ENCODE results near the gene GARNL3. TPM values are rescaled to one million over a fixed set of nuclear protein-coding genes. Genes with fewer than 3 reads are reported as not detected.

The GARNL3 gene
- total and polyA plus RNA-seq, 2 experiments from 2014 or later, result 9.5 to 10.5 TPM

DNA sequence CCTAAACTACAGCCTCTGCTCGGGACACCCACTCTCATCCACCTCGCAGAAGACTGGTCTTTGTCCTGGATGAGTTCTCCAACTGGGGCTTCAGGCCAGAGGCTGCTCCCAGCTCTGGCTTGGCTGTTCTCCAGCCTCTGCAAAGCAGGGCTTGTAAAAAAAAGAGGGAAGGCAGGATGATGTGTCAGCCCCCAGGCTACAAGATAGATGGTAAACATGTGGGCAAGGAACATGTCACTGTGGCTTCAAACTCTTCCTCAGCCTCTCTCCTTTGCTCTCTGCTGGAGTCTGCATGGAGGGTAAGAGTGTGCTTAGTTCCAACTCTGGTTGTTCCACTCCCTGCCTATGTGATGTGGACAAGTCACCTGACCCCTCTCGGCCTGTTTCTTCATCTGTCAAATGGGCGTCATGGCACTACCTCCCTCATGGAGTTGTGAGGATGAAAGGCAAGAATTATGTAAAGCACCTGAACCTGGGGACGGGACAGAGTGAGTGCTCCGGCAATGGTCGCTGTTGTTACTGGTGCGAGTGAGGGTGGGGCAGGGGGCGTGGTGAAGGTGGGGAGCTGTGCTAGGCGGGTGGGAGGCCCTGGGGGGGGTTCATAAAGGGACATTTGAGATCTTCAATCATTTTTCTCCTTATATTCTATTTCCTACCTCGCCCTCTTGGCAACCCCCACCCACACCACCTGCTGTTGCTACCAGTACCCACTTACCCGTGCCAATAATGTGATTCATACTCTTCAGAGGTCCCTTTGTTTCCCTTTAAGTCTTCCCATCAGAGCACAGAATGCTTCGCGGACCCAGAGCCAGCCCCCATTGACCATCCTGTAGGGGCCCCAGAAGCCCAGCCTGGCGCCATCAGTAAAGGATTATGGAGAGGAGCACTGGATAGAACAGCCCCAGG is 152.8 kb downstream of the GARNL3 start:
- peaks cover 10% of the 10 kb centered on the region for H3K4me1 ChIP-seq (ENCODE audit: insufficient read depth)
- DNase-seq (ENCODE audit: low spot score), result no peak

DNA sequence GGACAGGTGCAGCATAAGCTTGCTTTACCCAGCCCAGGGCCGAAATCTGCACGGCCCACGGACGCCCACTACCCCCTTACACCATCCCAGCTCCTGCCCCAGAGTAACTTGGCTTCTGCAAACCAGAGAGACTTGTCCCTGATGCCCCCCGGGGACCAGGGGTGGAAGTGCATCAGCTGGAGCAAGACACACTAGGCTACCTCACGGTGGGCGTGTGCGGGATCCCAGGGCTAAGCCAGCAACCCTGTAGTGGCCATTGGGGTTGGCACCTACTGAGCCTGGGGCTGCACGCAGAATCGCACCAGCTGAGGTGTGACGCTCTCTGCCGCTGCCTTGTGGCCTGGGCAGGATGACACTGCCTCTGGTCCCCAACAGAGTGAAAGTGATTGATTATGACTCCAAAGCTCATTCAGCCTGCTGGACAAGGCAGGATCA is 153.5 kb downstream of the GARNL3 start:
- Histone ChIP-seq H4K20me1 (ENCODE audit: insufficient read depth, poor library complexity, severe bottlenecking) (no peaks in the 10 kb centered on the region), H2AFZ (no peak overlapping the region), H3K4me1 (ENCODE audit: insufficient read depth) (peaks cover 17% of the 10 kb centered on the region), H3K4me2 (no peak overlapping the region), H3K27ac (no peak overlapping the region), H3K36me3 (replicated peaks; ENCODE audit: insufficient read depth, low read depth) (no peaks in the 10 kb centered on the region), H3K4me3 (no peak overlapping the region), H3K9me3 (ENCODE audit: low read depth) (no peaks in the 10 kb centered on the region), H3K79me2 (peaks cover 21% of the 10 kb centered on the region), H3K27me3 (no peaks in the 10 kb centered on the region), H3K9me2 (replicated peaks; ENCODE audit: insufficient read depth) (no peaks in the 10 kb centered on the region)
- DNase-seq (ENCODE audit: low spot score), result no peak
- no peak for TF ChIP-seq EZH2 (IDR thresholded peaks at IDR 0.05; ENCODE audit: borderline replicate concordance)
- TF ChIP-seq, protein P1, sequence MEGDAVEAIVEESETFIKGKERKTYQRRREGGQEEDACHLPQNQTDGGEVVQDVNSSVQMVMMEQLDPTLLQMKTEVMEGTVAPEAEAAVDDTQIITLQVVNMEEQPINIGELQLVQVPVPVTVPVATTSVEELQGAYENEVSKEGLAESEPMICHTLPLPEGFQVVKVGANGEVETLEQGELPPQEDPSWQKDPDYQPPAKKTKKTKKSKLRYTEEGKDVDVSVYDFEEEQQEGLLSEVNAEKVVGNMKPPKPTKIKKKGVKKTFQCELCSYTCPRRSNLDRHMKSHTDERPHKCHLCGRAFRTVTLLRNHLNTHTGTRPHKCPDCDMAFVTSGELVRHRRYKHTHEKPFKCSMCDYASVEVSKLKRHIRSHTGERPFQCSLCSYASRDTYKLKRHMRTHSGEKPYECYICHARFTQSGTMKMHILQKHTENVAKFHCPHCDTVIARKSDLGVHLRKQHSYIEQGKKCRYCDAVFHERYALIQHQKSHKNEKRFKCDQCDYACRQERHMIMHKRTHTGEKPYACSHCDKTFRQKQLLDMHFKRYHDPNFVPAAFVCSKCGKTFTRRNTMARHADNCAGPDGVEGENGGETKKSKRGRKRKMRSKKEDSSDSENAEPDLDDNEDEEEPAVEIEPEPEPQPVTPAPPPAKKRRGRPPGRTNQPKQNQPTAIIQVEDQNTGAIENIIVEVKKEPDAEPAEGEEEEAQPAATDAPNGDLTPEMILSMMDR (IDR thresholded peaks at IDR 0.05; ENCODE audit: poor library complexity), result peak; percentile 19
- TF ChIP-seq EZH2phosphoT487 (IDR thresholded peaks at IDR 0.05; ENCODE audit: low read depth, severe bottlenecking, unreplicated experiment), result no peak
- 58% methylated on average over 12 of the region's 12 CpGs for WGBS (ENCODE audit: low lambda C conversion rate, missing lambda C conversion rate)

More for the DNA sequence above, 152.8 kb downstream of the GARNL3 start:
- Histone ChIP-seq H2AFZ (no peak overlapping the region), H3K36me3 (replicated peaks; ENCODE audit: insufficient read depth, low read depth) (no peaks in the 10 kb centered on the region), H3K9me2 (replicated peaks; ENCODE audit: insufficient read depth) (no peaks in the 10 kb centered on the region), H3K9me3 (ENCODE audit: low read depth) (no peaks in the 10 kb centered on the region), H3K27ac (peak overlapping the region; percentile 23), H3K79me2 (peaks cover 14% of the 10 kb centered on the region), H3K4me2 (no peak overlapping the region), H3K27me3 (no peaks in the 10 kb centered on the region), H3K4me3 (no peak overlapping the region), H4K20me1 (ENCODE audit: insufficient read depth, poor library complexity, severe bottlenecking) (no peaks in the 10 kb centered on the region)
- TF ChIP-seq EZH2 (IDR thresholded peaks at IDR 0.05; ENCODE audit: borderline replicate concordance) (no peak), EZH2phosphoT487 (IDR thresholded peaks at IDR 0.05; ENCODE audit: low read depth, severe bottlenecking, unreplicated experiment) (no peak)
- TF ChIP-seq, protein P1 (IDR thresholded peaks at IDR 0.05; ENCODE audit: poor library complexity), result no peak
- 79% methylated on average over 13 of the region's 15 CpGs for WGBS (ENCODE audit: low lambda C conversion rate, missing lambda C conversion rate)

DNA sequence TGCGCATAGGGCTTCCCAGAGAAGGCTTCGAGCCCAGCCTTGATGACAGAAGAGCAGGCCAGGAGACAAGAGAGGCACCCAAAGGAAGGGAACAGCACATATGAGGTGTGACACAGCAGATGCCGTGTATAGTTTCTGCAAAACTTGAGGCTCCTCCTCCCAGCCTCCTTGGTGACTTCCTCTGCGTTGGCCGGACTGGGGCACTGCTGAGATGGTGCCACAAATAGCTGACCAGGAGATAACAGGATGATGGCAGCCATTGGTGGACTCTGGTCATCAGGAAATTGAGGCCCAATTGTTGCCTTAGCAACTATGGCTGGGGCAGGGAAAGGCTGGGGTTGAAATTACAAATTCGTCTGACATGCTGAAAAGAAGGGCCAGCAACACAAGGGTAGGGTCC is 154.8 kb downstream of the GARNL3 start:
- H3K4me3 ChIP-seq, result no peak overlapping the region
- no peaks in the 10 kb centered on the region for H3K9me2 ChIP-seq (replicated peaks; ENCODE audit: insufficient read depth)
- TF ChIP-seq, protein P1 (IDR thresholded peaks at IDR 0.05; ENCODE audit: poor library complexity), result no peak
- TF ChIP-seq EZH2 (IDR thresholded peaks at IDR 0.05; ENCODE audit: borderline replicate concordance), result no peak
- TF ChIP-seq EZH2phosphoT487 (IDR thresholded peaks at IDR 0.05; ENCODE audit: low read depth, severe bottlenecking, unreplicated experiment), result no peak
- H3K36me3 ChIP-seq (replicated peaks; ENCODE audit: insufficient read depth, low read depth), result no peaks in the 10 kb centered on the region
- H4K20me1 ChIP-seq (ENCODE audit: insufficient read depth, poor library complexity, severe bottlenecking), result no peaks in the 10 kb centered on the region
- WGBS (ENCODE audit: low lambda C conversion rate, missing lambda C conversion rate), result 83% methylated on average over 6 of the region's 6 CpGs
- peaks cover 18% of the 10 kb centered on the region for H3K4me1 ChIP-seq (ENCODE audit: insufficient read depth)
- H3K9me3 ChIP-seq (ENCODE audit: low read depth), result no peaks in the 10 kb centered on the region
- peak overlapping the region; percentile 12 for H3K27ac ChIP-seq
- no peak overlapping the region for H3K4me2 ChIP-seq
- no peak for DNase-seq (ENCODE audit: low spot score)
- H2AFZ ChIP-seq, result no peak overlapping the region
- H3K79me2 ChIP-seq, result peaks cover 24% of the 10 kb centered on the region
- no peaks in the 10 kb centered on the region for H3K27me3 ChIP-seq

All from hepatocyte (in vitro differentiated cells).